ENCODE measurements around the gene GULP1.

GULP1 gene

DNA sequence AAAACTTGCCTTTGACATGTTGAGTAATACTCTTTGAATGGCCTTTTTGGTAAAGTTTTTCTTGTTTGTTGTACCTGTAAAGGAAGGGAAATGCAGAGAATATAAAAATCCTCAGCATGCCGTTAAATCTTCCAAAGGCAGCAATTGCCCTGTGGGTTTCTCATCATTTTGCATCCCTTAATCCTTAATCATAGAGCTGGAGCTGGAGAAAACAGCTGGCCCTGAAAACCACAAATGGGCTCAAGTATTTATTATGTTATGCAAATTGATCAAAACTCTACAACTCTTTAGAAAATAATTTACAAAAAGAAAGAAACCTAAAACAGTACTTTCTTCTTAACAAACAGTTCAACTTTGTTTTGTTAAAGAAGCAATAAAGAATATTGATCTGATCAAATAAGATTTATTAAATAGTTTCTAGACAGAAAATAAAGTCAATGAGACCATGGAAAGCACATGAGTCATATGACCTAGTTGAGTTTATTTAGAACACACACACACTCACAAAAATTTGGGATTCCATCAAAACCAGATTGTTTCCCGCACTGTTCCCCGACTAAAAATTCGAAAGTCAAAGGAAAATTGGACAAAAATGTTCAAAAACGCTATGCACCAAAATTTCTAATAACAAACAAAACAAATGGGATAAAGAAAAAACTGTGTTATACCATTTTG, 309.0 kb downstream of the GULP1 start:
- Histone ChIP-seq H4K20me1 (ENCODE audit: control insufficient read depth, insufficient read depth, low read depth, low read length) (no peaks in the 10 kb centered on the region), H3K27ac (ENCODE audit: low read depth, low read length) (no peak overlapping the region), H3K4me2 (ENCODE audit: low read length) (no peak overlapping the region), H3K9me2 (replicated peaks; ENCODE audit: control insufficient read depth, low read length) (no peaks in the 10 kb centered on the region), H3K4me3 (ENCODE audit: low read length) (no peak overlapping the region), H3K9me3 (ENCODE audit: control insufficient read depth, insufficient read depth, low read length) (no peaks in the 10 kb centered on the region), H3K79me2 (ENCODE audit: control insufficient read depth, low read length) (no peaks in the 10 kb centered on the region), H3F3A (ENCODE audit: control insufficient read depth, insufficient read depth) (no peaks in the 10 kb centered on the region), H3K27me3 (ENCODE audit: control insufficient read depth, low read length) (no peaks in the 10 kb centered on the region), H3K4me1 (ENCODE audit: control insufficient read depth, low read length) (no peaks in the 10 kb centered on the region), H3K36me3 (ENCODE audit: control insufficient read depth, low read length) (no peaks in the 10 kb centered on the region)
- TF ChIP-seq, protein P1, sequence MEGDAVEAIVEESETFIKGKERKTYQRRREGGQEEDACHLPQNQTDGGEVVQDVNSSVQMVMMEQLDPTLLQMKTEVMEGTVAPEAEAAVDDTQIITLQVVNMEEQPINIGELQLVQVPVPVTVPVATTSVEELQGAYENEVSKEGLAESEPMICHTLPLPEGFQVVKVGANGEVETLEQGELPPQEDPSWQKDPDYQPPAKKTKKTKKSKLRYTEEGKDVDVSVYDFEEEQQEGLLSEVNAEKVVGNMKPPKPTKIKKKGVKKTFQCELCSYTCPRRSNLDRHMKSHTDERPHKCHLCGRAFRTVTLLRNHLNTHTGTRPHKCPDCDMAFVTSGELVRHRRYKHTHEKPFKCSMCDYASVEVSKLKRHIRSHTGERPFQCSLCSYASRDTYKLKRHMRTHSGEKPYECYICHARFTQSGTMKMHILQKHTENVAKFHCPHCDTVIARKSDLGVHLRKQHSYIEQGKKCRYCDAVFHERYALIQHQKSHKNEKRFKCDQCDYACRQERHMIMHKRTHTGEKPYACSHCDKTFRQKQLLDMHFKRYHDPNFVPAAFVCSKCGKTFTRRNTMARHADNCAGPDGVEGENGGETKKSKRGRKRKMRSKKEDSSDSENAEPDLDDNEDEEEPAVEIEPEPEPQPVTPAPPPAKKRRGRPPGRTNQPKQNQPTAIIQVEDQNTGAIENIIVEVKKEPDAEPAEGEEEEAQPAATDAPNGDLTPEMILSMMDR (IDR thresholded peaks at IDR 0.05; ENCODE audit: low read depth, low read length, poor library complexity, severe bottlenecking): no peak
- TF ChIP-seq EZH2phosphoT487 (IDR thresholded peaks at IDR 0.05; ENCODE audit: borderline replicate concordance, low read length): no peak

DNA sequence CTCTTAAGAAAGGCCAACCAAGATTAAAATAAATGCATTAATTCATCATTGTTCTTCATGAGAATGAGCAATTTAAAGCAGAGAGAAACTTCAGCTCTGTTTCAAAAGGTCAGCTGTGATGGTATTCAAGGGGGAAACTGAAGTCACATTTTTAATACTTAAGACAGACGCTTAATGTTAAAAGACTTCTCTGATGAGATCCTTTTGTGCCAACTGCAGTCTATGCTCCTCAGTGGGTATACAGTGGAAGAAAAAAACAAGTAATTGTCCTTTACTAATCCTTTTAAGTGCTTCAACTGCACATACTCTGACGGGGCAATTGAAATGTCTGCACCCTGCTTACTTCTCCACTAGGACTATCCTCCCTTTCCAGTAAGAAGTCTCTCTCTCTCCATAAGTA, 309.7 kb downstream of the GULP1 start:
- Histone ChIP-seq H3K4me3 (ENCODE audit: low read length) (no peak overlapping the region), H3K27ac (ENCODE audit: low read depth, low read length) (no peak overlapping the region), H3K79me2 (ENCODE audit: control insufficient read depth, low read length) (no peaks in the 10 kb centered on the region), H3F3A (ENCODE audit: control insufficient read depth, insufficient read depth) (no peaks in the 10 kb centered on the region), H3K27me3 (ENCODE audit: control insufficient read depth, low read length) (no peaks in the 10 kb centered on the region), H3K9me2 (replicated peaks; ENCODE audit: control insufficient read depth, low read length) (no peaks in the 10 kb centered on the region), H4K20me1 (ENCODE audit: control insufficient read depth, insufficient read depth, low read depth, low read length) (no peaks in the 10 kb centered on the region), H3K4me2 (ENCODE audit: low read length) (no peak overlapping the region), H3K4me1 (ENCODE audit: control insufficient read depth, low read length) (no peaks in the 10 kb centered on the region), H3K36me3 (ENCODE audit: control insufficient read depth, low read length) (no peaks in the 10 kb centered on the region), H3K9me3 (ENCODE audit: control insufficient read depth, insufficient read depth, low read length) (no peaks in the 10 kb centered on the region)
- TF ChIP-seq EZH2phosphoT487 (IDR thresholded peaks at IDR 0.05; ENCODE audit: borderline replicate concordance, low read length): no peak
- TF ChIP-seq, protein P1 (IDR thresholded peaks at IDR 0.05; ENCODE audit: low read depth, low read length, poor library complexity, severe bottlenecking): no peak

DNA sequence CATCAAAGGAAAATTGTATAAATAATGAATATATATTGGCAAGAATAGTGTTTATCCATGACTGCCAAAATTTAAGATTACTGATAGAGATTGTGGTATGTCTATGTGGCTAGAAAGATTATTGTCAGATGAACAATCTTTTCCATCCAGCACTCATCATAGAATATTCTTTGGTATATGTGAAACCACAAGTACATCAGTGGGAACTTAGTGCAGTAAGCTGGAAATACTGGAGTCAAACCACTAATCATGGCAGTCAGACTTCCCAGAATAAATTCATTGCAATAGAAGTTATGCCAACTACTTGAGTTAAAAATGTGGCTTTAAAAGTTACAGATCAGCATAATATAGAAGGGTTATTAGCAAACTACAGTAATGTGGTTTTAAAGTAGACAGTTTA, 310.3 kb downstream of the GULP1 start:
- no peak overlapping the region for H3K27ac ChIP-seq (ENCODE audit: low read depth, low read length)
- no peaks in the 10 kb centered on the region for H3K27me3 ChIP-seq (ENCODE audit: control insufficient read depth, low read length)
- H3K4me2 ChIP-seq (ENCODE audit: low read length): no peak overlapping the region
- no peaks in the 10 kb centered on the region for H3K36me3 ChIP-seq (ENCODE audit: control insufficient read depth, low read length)
- no peaks in the 10 kb centered on the region for H3K79me2 ChIP-seq (ENCODE audit: control insufficient read depth, low read length)
- no peaks in the 10 kb centered on the region for H3K9me2 ChIP-seq (replicated peaks; ENCODE audit: control insufficient read depth, low read length)
- no peaks in the 10 kb centered on the region for H3K9me3 ChIP-seq (ENCODE audit: control insufficient read depth, insufficient read depth, low read length)
- TF ChIP-seq, protein P1 (IDR thresholded peaks at IDR 0.05; ENCODE audit: low read depth, low read length, poor library complexity, severe bottlenecking): no peak
- no peak for TF ChIP-seq EZH2phosphoT487 (IDR thresholded peaks at IDR 0.05; ENCODE audit: borderline replicate concordance, low read length)
- no peaks in the 10 kb centered on the region for H4K20me1 ChIP-seq (ENCODE audit: control insufficient read depth, insufficient read depth, low read depth, low read length)
- no peaks in the 10 kb centered on the region for H3K4me1 ChIP-seq (ENCODE audit: control insufficient read depth, low read length)
- H3F3A ChIP-seq (ENCODE audit: control insufficient read depth, insufficient read depth): no peaks in the 10 kb centered on the region
- no peak overlapping the region for H3K4me3 ChIP-seq (ENCODE audit: low read length)
